NOMO-1 treated with DMSO at 0.1 percent for 48 hours (cell line): ENCODE results near the gene TP53I11.

Source experiments
- DNase-seq: peaks from one replicate; lab custom pipeline; 2025; ENCODE audit not compliant: unreplicated experiment; lab: John Stamatoyannopoulos, UW

Gene TP53I11

GRCh38 chr11:44916331-44916730 lies 34.4 kb downstream of the TP53I11 start:
- no peak for DNase-seq

- peak; percentile 76 for DNase-seq
These were observed 35.1 kb downstream of the TP53I11 start for GRCh38 chr11:44915621-44916020.

- no peak for DNase-seq
These were observed 35.7 kb downstream of the TP53I11 start for GRCh38 chr11:44915004-44915403.

- DNase-seq, result no peak
These were observed 36.6 kb downstream of the TP53I11 start for GRCh38 chr11:44914105-44914504.

- DNase-seq, result no peak
These were observed 37.2 kb downstream of the TP53I11 start for GRCh38 chr11:44913502-44913901.

GRCh38 chr11:44912270-44912987 lies 38.3 kb downstream of the TP53I11 start:
- DNase-seq, result no peak

- peak; percentile 61 for DNase-seq
These were observed 39.5 kb downstream of the TP53I11 start for GRCh38 chr11:44911029-44911814.

- no peak for DNase-seq
These were observed 40.1 kb downstream of the TP53I11 start for GRCh38 chr11:44910591-44910990.

- no peak for DNase-seq
These were observed 41.1 kb downstream of the TP53I11 start for GRCh38 chr11:44909557-44909956.

- no peak for DNase-seq
These were observed 44.0 kb downstream of the TP53I11 start for GRCh38 chr11:44906649-44907048.

- DNase-seq, result no peak
These were observed 45.4 kb downstream of the TP53I11 start for GRCh38 chr11:44905131-44905866.

- DNase-seq, result no peak
These were observed 46.2 kb downstream of the TP53I11 start for GRCh38 chr11:44904261-44905020.

- DNase-seq, result no peak
These were observed 47.2 kb downstream of the TP53I11 start for GRCh38 chr11:44903518-44903917.

GRCh38 chr11:44903035-44903434 lies 47.6 kb downstream of the TP53I11 start:
- no peak for DNase-seq

GRCh38 chr11:44901786-44902185 lies 48.9 kb downstream of the TP53I11 start:
- DNase-seq, result no peak

GRCh38 chr11:44901120-44901633 lies 49.5 kb downstream of the TP53I11 start:
- no peak for DNase-seq

- DNase-seq, result no peak
These were observed 50.7 kb downstream of the TP53I11 start for GRCh38 chr11:44899959-44900358.

- DNase-seq, result peak; percentile 41
These were observed 56.7 kb downstream of the TP53I11 start for GRCh38 chr11:44893846-44894617.

- no peak for DNase-seq
These were observed 57.3 kb downstream of the TP53I11 start for GRCh38 chr11:44893308-44893822.

GRCh38 chr11:44892843-44893242 lies 57.8 kb downstream of the TP53I11 start:
- no peak for DNase-seq
